Measurements from ENCODE around the gene SP100.
"Not testable (repeated sequence)": the region's sequence is repeated elsewhere in the genome, so short reads cannot be mapped to it uniquely, and the experiment has no call there.

Gene SP100

GRCh38 chr2:230457073-230457768 is 41.2 kb downstream of the SP100 start:
- DNase-seq (ENCODE audit: low read depth in 2 of 3, low spot score in 2 of 3), result no peak

DNA sequence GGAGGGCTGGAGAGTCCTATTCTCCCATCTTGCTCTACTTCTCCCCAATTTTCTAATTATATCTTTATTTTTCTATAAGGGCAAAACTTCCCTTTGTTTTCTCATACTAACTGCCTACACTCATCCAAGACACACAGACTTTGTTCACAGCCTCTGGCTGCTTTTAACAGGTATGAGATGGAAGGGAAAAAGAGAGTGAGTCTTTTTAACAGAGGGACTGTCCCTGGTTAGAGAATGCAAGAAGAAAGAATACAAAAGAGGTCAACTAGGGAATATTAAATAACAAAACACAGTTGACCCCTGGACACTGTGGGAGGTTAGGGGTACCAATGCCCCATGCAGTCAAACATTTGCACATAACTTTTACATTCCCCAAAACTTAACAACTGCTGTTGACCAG is 41.8 kb downstream of the SP100 start:
- DNase-seq (ENCODE audit: low read depth in 2 of 3, low spot score in 2 of 3), result no peak

DNA sequence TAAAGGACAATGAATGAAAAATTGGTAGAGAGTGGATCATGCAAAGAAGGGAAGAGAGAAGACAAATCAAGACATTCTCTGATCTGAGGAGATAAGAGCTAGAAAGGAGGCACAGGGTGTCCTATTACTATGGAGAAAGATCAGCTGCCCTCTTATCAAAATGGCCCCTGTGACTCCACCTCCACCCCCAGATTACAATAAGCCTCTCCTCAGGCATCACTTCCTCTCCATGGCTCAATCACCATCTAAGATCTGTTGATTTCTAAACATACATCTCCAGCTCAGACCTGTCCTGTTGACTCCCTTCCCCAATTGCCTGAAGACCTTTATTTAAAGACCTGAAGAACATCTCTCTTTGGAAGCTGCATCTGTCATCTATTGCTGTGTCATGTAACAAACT is 43.2 kb downstream of the SP100 start:
- DNase-seq (ENCODE audit: low read depth in 2 of 3, low spot score in 2 of 3), result no peak

DNA sequence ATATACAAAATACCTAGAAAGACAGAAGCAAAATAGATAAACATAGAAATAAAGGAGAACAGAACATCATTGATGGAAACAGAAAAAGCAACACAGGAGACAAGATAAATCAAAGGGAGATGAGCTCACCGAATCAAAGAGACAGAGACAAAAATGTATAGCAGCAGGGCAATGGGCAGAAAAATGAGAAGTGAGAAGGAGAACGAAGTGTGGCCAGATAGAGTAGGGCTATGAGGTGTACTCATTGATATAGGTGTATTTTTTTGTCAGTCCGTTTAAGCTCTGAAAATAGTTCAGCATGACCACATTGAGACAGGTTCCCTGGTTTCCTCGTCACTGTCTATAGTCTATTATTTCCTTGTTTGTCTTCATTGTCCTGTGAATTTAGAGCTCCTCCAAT is 55.1 kb downstream of the SP100 start:
- DNase-seq (ENCODE audit: low read depth in 2 of 3, low spot score in 2 of 3), result no peak

DNA sequence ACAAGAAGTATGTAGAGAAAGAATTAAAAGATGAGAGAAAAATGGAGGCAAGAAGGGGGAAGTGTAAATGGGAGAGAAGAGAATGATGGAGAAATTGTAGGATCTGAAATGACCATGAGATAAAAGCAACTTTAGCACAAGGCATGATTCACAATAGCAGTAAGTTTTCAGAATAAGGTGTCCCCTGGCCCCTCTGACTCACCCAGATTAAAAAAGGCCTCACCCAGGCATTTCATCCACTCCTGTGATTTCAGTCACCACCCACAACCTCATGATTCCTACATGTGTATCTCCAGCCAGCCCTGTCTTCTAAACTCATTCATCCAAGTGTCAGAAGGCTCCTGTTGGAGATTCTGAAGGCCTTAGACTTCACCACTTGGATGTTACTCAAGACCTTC is 56.6 kb downstream of the SP100 start:
- peak in 1 of 3 experiments; percentile 16 for DNase-seq (ENCODE audit: low read depth in 2 of 3, low spot score in 2 of 3)

GRCh38 chr2:230473378-230473777 is 57.4 kb downstream of the SP100 start:
- DNase-seq (ENCODE audit: low read depth in 2 of 3, low spot score in 2 of 3), result no peak

DNA sequence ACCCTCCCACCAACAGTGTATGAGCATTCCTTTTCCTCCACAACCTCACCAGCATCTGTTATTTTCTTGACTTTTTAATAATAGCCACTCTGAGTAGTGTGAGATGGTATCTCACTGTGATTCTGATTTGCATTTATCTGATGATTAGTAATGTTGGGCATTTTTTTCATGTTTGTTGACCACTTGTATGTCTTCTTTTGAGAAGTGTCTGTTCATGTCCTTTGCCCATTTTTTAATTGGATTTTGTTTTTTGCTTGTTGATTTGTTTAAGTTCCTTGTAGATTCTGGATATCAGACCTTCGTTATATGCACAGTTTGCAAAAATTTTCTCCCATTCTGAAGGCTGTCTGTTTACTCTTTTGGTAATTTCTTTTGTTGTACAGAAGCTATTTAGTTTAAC is 59.1 kb downstream of the SP100 start:
- DNase-seq (ENCODE audit: low read depth in 2 of 3, low spot score in 2 of 3), result no peak

DNA sequence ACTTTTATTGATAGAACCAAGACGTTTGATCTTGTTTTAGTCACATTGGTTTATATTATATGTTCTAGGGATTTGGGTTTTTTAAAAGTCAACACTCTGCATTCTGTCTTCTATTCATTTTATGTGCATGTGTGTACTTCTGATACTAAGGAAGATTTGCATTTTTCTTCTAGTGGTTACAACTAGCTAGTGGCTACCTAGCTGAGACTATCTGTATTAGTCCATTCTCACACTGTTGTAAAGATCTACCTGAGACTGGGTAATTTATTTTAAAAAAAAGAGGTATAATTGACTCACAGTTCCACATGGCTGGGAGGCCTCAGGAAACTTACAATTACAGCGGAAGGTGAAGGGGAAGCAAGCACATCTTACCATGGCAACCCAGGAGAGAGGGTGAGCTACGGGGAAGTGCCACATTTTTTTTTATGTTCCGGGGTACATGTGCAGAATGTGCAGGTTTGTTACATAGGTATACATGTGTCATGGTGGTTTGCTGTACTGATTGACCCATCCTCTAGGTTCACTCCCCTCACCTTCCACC is 69.9 kb downstream of the SP100 start:
- no peak for DNase-seq (ENCODE audit: low read depth in 2 of 3, low spot score in 2 of 3)

GRCh38 chr2:230491219-230491618 is 75.2 kb downstream of the SP100 start:
- DNase-seq (ENCODE audit: low read depth in 2 of 3, low spot score in 2 of 3), result not testable (repeated sequence)

- no peak for DNase-seq (ENCODE audit: low read depth in 2 of 3, low spot score in 2 of 3)
Measured at GRCh38 chr2:230492107-230492506, 76.1 kb downstream of the SP100 start.

GRCh38 chr2:230494980-230495379 is 79.0 kb downstream of the SP100 start:
- no peak for DNase-seq (ENCODE audit: low read depth in 2 of 3, low spot score in 2 of 3)

DNA sequence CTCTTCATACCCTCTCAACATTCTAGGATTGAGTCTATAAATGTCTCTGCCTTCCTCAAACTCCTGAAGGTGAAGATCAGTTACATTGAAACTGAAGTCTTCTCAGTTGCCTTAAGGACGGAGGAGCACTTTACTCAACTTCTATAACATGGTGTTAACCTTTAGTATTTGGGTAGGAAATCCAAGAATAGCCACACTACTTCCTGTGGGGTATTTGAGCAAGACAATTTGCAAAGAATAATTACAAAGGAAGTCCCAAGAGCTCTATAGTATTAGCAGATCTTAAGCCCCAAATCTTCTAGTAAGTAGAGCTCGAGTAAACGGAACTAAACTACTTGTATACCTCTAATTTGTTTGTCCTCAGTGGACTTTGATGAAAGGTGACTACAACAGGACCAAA is 80.9 kb downstream of the SP100 start:
- no peak for DNase-seq (ENCODE audit: low read depth in 2 of 3, low spot score in 2 of 3)

DNA sequence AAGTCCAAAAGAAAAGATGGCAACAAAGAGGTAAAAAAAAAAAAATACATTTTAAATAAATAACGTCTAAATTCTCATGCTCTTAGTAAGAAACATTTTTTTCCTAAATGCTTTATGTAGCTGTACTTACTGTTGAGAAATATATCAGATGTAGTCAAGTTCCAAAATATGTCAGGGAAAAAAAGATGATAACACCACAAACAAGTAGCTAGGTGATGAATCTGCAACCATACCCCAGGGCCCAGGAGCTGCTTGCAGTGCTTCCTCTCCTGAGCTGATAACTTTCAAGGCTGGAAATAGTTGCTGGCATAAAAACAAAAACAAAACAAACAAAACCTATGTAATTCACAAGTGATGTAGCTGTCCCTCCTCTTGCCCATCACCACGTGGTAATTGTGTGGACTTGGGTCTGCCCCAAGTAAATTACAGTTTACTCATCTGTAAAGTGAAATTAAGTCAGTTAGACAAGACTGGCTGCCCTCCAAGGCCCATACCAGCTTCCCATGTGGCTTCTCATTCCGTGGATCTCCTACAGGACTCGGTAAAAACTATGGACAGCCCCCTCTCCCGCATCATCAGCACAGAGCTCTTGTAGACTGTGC is 82.6 kb downstream of the SP100 start:
- no peak for DNase-seq (ENCODE audit: low read depth in 2 of 3, low spot score in 2 of 3)

DNA sequence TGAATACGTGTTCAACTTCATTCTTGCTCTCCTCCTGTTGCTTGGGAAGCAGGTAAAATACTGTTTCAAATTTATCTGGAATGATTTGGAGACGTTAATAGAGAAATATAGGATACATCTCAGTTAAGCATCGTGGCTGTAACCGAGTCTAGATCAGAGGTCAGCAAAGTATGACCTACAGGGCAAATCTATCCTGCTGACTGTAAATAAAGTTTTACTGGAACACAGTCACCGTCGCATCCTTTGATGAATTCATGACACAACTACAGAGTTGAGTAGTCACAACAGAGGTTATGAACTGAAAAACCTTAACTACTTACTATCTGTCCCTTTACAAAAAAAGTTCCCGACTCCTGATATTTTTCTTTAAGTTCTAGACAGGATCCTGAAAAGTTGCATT is 86.6 kb downstream of the SP100 start:
- no peak for DNase-seq (ENCODE audit: low read depth in 2 of 3, low spot score in 2 of 3)

- DNase-seq (ENCODE audit: low read depth in 2 of 3, low spot score in 2 of 3), result no peak
Measured at GRCh38 chr2:230503798-230504197, 87.8 kb downstream of the SP100 start.

DNA sequence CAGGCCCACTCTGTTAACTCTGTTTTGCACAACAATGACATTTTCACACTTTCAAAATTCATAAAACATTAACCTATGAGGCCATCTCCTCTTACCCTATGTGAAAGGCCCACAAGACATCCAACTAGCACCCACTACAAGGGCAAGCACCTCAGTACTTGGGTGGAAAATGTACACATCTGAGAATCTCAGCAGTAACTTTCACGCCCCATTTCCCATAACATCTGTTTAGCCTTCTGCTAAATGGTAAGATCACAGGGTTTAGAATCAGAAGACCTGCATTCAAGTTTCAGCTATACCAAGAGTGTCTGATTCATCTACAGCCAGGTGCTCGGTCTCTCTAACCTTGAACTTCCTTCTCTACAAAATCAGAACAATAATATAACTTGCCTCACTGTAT is 89.2 kb downstream of the SP100 start:
- no peak for DNase-seq (ENCODE audit: low read depth in 2 of 3, low spot score in 2 of 3)

- DNase-seq (ENCODE audit: low read depth in 2 of 3, low spot score in 2 of 3), result no peak
Measured at GRCh38 chr2:230512955-230513748, 97.2 kb downstream of the SP100 start.

DNA sequence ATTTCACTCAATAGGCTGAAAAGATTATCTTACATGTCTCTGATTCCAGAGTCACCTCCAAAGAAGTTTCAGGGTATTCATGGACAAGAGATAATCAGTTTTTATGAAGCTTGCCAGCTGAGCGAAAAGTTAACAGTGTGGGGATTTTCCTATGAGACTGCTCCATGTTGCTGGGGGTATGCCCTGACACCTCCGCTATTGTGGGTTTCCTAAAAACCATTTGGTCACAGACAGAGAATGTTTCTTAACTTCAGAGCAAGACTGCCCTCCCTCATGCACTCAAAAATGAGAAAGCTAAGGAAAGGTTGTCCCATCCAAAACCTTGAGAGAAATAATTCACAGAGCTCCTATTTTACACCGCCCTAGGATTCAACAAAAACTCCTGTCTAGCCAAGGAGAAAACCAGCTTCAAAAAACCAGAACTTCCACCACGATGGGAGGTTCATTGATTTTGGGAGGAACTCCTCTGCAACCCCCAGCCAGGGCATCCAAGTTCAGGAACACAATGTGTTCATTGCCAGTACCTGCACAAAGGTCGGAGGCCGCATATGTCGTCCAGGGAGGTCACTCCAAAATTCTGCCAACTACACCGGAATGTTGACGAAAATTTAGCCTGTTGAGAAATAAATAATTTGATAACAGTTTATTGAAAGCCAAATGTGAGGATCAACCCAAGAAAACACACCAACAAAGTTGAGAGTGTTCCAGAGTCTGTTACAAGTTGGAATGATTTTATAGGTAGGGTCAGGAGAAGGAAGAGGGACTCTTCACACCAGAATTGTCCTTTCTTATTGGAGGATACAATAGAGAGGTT is 104.3 kb downstream of the SP100 start:
- no peak for DNase-seq (ENCODE audit: low read depth in 2 of 3, low spot score in 2 of 3)

DNA sequence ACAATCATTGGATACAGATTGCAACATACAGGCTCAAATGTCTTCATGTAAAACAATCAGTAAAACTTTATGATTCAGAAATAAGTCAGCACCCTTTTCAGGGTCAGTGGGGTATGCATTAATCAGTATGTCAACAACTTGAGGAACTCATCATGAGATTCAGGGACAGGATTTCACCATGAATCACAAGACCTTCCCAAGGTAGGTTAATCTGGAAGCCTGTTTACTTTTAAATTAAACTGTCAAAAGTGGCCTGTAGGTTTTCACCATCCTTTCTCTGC is 104.8 kb downstream of the SP100 start:
- DNase-seq (ENCODE audit: low read depth in 2 of 3, low spot score in 2 of 3), result no peak

DNA sequence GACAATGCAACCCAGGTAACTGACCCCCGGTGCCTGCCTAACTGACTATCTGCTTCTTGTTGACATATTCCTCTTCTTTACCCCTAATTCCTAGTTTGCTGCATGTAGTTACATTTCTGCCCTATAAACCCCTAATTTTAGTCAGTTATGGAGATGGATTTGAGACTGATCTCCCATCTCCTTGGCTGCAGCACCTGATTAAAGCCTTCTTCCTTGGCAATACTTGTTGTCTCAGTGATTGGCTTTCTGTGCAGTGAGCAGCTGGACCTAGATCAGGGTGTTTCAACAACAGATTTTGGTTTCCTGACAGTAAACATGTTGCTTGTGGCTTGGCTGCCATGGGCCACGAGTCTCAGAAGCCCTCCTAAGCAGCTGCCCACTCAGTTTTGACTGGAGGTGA is 105.4 kb downstream of the SP100 start:
- DNase-seq (ENCODE audit: low read depth in 2 of 3, low spot score in 2 of 3), result no peak

- DNase-seq (ENCODE audit: low read depth in 2 of 3, low spot score in 2 of 3), result no peak
Measured at GRCh38 chr2:230525682-230526081, 109.7 kb downstream of the SP100 start.

Data from activated CD8-positive, alpha-beta memory T cell treated with anti-CD3 and anti-CD28 coated beads for 48 hours (primary cell).